Endothelial cell of umbilical vein (primary cell): ENCODE measurements around the gene CMTM4.

ENCODE experiments used
- POLR2AphosphoS5 ChIP-seq: IDR thresholded peaks from 2 replicates; pipeline ENCODE4 v1.6.1; 2012; ENCODE audit warnings: low read depth, mild to moderate bottlenecking, control low read depth, low read length, moderate library complexity; ENCODE audit not compliant: insufficient read depth
- TF ChIP-seq, protein P1 (sequence below), 2 donors: IDR thresholded peaks; 1 replicate in 1 of 2; 2 replicates in 1 of 2; pipeline ENCODE4 v1.5.1; 2011; ENCODE audit warnings: low read length in 2 of 2, mild to moderate bottlenecking in 2 of 2, moderate library complexity in 2 of 2, control low read depth in 1 of 2, inconsistent platforms in 1 of 2, low read depth in 1 of 2; ENCODE audit not compliant: insufficient read depth in 1 of 2; ENCODE audit errors: extremely low read depth in 1 of 2

- no peak for TF ChIP-seq POLR2AphosphoS5
- TF ChIP-seq, protein P1, sequence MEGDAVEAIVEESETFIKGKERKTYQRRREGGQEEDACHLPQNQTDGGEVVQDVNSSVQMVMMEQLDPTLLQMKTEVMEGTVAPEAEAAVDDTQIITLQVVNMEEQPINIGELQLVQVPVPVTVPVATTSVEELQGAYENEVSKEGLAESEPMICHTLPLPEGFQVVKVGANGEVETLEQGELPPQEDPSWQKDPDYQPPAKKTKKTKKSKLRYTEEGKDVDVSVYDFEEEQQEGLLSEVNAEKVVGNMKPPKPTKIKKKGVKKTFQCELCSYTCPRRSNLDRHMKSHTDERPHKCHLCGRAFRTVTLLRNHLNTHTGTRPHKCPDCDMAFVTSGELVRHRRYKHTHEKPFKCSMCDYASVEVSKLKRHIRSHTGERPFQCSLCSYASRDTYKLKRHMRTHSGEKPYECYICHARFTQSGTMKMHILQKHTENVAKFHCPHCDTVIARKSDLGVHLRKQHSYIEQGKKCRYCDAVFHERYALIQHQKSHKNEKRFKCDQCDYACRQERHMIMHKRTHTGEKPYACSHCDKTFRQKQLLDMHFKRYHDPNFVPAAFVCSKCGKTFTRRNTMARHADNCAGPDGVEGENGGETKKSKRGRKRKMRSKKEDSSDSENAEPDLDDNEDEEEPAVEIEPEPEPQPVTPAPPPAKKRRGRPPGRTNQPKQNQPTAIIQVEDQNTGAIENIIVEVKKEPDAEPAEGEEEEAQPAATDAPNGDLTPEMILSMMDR (IDR thresholded peaks at IDR 0.05; ENCODE audit: extremely low read depth in 1 of 2, insufficient read depth in 1 of 2, low read depth in 1 of 2, low read length in 2 of 2), result no peak
Measured at GRCh38 chr16:66711581-66711980, 15.0 kb upstream of the CMTM4 start.
